ENCODE results near the gene OLFM2. TPM values are rescaled to one million over a fixed set of nuclear protein-coding genes. Genes with fewer than 3 reads are reported as not detected.

Gene OLFM2
- total RNA-seq, 1 experiment from 2014 or later, result 19.9 TPM

DNA sequence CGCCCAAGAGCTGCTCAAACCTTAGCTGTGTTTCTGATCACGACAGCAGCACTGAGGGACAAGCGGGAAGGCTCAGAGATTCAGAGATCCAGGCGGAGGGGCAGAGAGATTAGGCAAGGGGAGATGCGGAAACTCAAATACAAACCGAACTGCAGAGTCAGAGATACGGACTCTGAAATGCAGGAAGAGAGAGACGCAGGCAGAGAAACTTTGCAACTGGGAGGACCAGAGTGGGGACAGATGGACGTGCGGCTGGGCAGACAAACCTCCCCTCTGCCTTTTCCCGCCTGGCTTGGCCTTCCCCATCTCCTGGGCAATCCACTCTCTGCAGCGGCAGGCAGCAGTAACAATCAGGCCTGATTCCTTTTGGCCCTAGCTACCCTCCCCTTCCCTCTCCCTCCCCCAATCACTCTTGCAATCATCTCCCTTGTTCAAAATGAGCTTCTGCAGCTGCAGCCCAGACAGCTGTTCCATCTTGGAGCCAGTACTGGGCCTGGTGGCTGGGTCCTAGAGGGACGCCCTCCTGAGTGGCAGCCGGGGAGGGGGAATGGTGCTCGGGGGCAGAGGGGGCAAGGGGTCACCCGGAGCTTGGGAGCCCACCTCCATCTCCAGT is 29.7 kb downstream of the OLFM2 start:
- H3K9me3 ChIP-seq (ENCODE audit: control insufficient read depth in 1 of 2, insufficient read depth in 1 of 2, low read depth in 1 of 2, low read length in 2 of 2), result no peaks in the 10 kb centered on the region
- H3K9ac ChIP-seq (ENCODE audit: low read length), result no peak overlapping the region
- DNase-seq (ENCODE audit: low read depth, low spot score) (no peak), ATAC-seq (no peak)
- BruUV-seq (replicated peaks), result no TSS peak
- ChIA-PET RAD21 (ENCODE audit: low non-redundant PET in 1 of 2, low total read pairs in 2 of 2, uncharacterized antibody in 2 of 2, unreplicated experiment in 2 of 2) (interaction anchor here in 1 of 2 experiments (0.6 kb wide), 1 partner anchor 859 kb away, joined by 4 read pairs; no protein-coding TSS in a partner anchor), POLR2A (interaction anchor here (0.6 kb wide), 1 partner anchor 57 kb away, joined by 5 read pairs; no protein-coding TSS in a partner anchor), CTCF (no interaction called here)
- H3K4me2 ChIP-seq (ENCODE audit: low read length), result no peak overlapping the region
- no peaks in the 10 kb centered on the region for H3K79me2 ChIP-seq (ENCODE audit: insufficient read depth, low read length)
- H4K20me1 ChIP-seq (ENCODE audit: insufficient read depth), result no peaks in the 10 kb centered on the region
- intact Hi-C loops (cut with micrococcal nuclease), result no loop called here
- no peak for TF ChIP-seq POLR2AphosphoS5 (IDR thresholded peaks at IDR 0.05; ENCODE audit: low read depth, low read length)
- no peak for TF ChIP-seq POLR2A (IDR thresholded peaks at IDR 0.05; ENCODE audit: borderline replicate concordance, extremely low read depth, insufficient read depth, insufficient read length)
- no peaks in the 10 kb centered on the region for H3K36me3 ChIP-seq (ENCODE audit: control insufficient read depth in 1 of 2, insufficient read depth in 2 of 2, low read length in 2 of 2)
- H3K27ac ChIP-seq (ENCODE audit: low read depth, low read length), result no peak overlapping the region
- no peaks in the 10 kb centered on the region for H3K27me3 ChIP-seq (ENCODE audit: insufficient read depth, low read length)
- no peaks in the 10 kb centered on the region for H3K9me2 ChIP-seq (ENCODE audit: insufficient read depth)
- H3K4me3 ChIP-seq (replicated peaks in 1 of 2; ENCODE audit: low read depth in 1 of 2, low read length in 2 of 2), result no peak overlapping the region
- no peaks in the 10 kb centered on the region for H3K4me1 ChIP-seq (ENCODE audit: control insufficient read depth in 1 of 2, insufficient read depth in 2 of 2, low read length in 2 of 2)
- no peak overlapping the region for H2AFZ ChIP-seq (ENCODE audit: low read depth, low read length, poor library complexity, severe bottlenecking)

DNA sequence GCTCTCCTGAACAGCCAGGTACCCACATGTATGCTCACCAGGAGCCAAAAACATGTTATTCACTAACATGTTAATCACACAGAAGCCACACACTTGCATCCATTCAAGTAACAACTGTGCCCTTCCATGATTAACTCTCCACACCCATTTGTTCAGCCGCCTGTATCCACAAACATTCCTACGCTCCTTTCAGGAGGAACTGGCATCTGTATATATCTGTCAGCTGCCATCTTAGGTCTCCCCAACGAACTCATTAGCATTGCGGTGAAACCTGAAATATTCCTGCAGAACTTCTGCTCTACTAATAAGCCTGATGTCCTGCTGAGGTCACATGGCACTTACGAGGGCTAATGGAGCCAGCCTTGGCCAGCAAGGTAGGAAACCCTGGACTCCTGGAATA is 33.0 kb downstream of the OLFM2 start:
- H3K4me1 ChIP-seq (ENCODE audit: control insufficient read depth in 1 of 2, insufficient read depth in 2 of 2, low read length in 2 of 2), result no peaks in the 10 kb centered on the region
- no peak overlapping the region for H3K4me3 ChIP-seq (replicated peaks in 1 of 2; ENCODE audit: low read depth in 1 of 2, low read length in 2 of 2)
- no peaks in the 10 kb centered on the region for H3K9me3 ChIP-seq (ENCODE audit: control insufficient read depth in 1 of 2, insufficient read depth in 1 of 2, low read depth in 1 of 2, low read length in 2 of 2)
- H4K20me1 ChIP-seq (ENCODE audit: insufficient read depth), result no peaks in the 10 kb centered on the region
- RAD21 ChIA-PET (ENCODE audit: low non-redundant PET in 1 of 2, low total read pairs in 2 of 2, uncharacterized antibody in 2 of 2, unreplicated experiment in 2 of 2), result no interaction called here
- BruUV-seq (replicated peaks), result no TSS peak
- no peaks in the 10 kb centered on the region for H3K36me3 ChIP-seq (ENCODE audit: control insufficient read depth in 1 of 2, insufficient read depth in 2 of 2, low read length in 2 of 2)
- DNase-seq (ENCODE audit: low read depth, low spot score) (no peak), ATAC-seq (no peak)
- H3K27me3 ChIP-seq (ENCODE audit: insufficient read depth, low read length), result no peaks in the 10 kb centered on the region
- TF ChIP-seq EZH2 (IDR thresholded peaks at IDR 0.05) (no peak), SRF (IDR thresholded peaks at IDR 0.05; ENCODE audit: low read depth) (no peak), JUND (IDR thresholded peaks at IDR 0.05) (no peak), ELF1 (IDR thresholded peaks at IDR 0.05; ENCODE audit: borderline replicate concordance, low read depth) (no peak), YY1 (IDR thresholded peaks at IDR 0.05; ENCODE audit: extremely low read depth, insufficient replicate concordance, low read depth, low read length) (no peak), FOSL1 (IDR thresholded peaks at IDR 0.05; ENCODE audit: low read depth) (no peak), RAD21 (IDR thresholded peaks at IDR 0.05; ENCODE audit: low read depth) (no peak), TCF7L2 (IDR thresholded peaks at IDR 0.05; ENCODE audit: borderline replicate concordance, extremely low read depth, insufficient read depth, insufficient read length) (no peak), EZH2phosphoT487 (IDR thresholded peaks at IDR 0.05; ENCODE audit: borderline replicate concordance) (no peak), SP1 (IDR thresholded peaks at IDR 0.05; ENCODE audit: low read depth) (no peak), EGR1 (IDR thresholded peaks at IDR 0.05; ENCODE audit: low read depth) (no peak), POLR2A (IDR thresholded peaks at IDR 0.05; ENCODE audit: borderline replicate concordance, extremely low read depth, insufficient read depth, insufficient read length) (no peak), POLR2AphosphoS5 (IDR thresholded peaks at IDR 0.05; ENCODE audit: low read depth, low read length) (no peak)
- no peaks in the 10 kb centered on the region for H3K79me2 ChIP-seq (ENCODE audit: insufficient read depth, low read length)
- POLR2A ChIA-PET, result no interaction called here
- no peak overlapping the region for H3K4me2 ChIP-seq (ENCODE audit: low read length)
- no peak overlapping the region for H2AFZ ChIP-seq (ENCODE audit: low read depth, low read length, poor library complexity, severe bottlenecking)
- H3K9ac ChIP-seq (ENCODE audit: low read length), result no peak overlapping the region
- intact Hi-C loops (cut with micrococcal nuclease), result no loop called here
- no peak overlapping the region for H3K27ac ChIP-seq (ENCODE audit: low read depth, low read length)
- CTCF ChIA-PET, result no interaction called here
- no peaks in the 10 kb centered on the region for H3K9me2 ChIP-seq (ENCODE audit: insufficient read depth)
